A204.1 (cell line): Measurements from ENCODE around the gene HPSE2.

Experiments used
- FAIRE-seq: peaks from 2 replicates; lab custom pipeline; 2012; peaks lifted over from hg19 to GRCh38; lab: Jason Lieb, UNC

Gene HPSE2

DNA sequence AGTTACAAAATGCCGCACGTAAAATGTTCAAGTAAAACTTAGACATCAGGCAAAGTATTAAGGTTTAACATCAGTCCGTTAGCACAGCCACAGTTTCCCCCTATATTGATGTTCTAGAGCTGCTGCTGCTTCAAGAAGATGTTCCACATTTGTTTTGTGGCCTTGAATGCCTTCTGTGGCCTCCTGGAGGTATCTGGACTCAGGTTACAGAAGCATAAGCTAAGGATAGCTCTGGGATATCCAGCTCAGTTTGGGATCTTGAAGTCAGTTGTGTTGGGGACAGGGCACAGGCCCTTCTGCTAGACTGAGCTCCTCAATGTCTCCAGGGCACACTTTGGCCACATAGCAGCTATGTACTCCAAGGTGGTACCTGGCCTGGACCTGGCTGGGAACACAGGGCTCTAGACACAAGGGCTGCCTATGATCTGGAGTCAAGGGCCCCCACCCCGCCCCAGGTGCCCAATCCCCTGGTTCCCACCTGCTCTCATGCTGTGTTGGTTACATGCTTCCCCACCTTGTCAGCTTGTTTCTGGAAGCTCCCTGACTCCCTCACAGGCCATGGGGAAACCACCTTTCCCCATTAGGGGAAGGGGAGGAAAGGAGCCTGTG is 825.4 kb downstream of the HPSE2 start:
- no peak for FAIRE-seq

DNA sequence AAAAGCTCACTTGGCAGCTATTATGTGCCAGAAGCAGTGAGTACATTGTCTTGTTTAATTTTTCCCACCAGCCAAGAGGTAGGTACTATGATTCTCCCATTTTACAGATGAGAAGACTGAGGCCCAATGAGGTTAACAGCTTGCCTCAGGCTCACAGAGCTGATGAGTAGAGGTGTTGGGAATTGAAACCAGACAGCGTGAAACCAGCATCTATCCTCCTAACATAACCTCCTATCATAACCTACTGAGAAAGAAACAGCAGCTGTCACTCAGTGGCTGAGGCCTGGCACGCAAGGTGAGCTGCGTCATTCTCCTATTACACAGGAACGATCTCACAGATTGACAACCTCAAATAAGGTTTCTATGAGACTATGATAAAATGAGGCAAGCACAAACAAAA is 826.9 kb downstream of the HPSE2 start:
- no peak for FAIRE-seq

DNA sequence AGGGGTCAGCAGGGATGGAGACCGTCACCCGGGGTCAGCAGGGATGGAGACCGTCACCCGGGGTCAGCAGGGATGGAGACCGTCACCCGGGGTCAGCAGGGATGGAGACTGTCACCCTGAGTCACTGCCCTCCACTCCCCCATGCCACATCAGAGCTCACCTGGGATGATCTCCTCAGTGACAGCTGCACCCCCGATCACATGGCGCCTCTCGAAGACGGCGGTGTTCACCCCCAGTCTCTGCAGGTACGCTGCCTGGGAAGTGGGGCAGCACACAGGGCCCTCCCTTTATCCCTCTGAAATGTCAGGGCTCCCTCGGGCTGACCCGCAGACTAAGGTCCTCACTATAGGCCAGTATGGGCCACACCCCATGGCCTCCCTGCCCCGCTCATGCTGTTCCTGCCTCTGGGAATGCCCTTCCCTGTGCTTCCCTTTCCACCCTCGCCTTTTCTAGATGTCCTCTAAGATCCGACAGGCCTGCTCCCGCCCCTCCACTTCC is 827.9 kb downstream of the HPSE2 start:
- no peak for FAIRE-seq
